Measurements from ENCODE around the gene ST6GAL1. TPM values are rescaled to one million over a fixed set of nuclear protein-coding genes. Genes with fewer than 3 reads are reported as not detected.

The ST6GAL1 gene
- total and polyA plus RNA-seq, 2 of the 13 experiments (the other 11 are each of a cell fraction or from before 2014, with no cell fraction given): 79.9 to 164 TPM

GRCh38 chr3:187104933-187105332 lies 174.6 kb downstream of the ST6GAL1 start:
- no peaks in the 10 kb centered on the region for H3K79me2 ChIP-seq (ENCODE audit: insufficient read depth, low read length)
- H3K4me2 ChIP-seq (ENCODE audit: low read depth, low read length): no peak overlapping the region
- CTCF ChIA-PET (ENCODE audit: low intra/inter-chr PET ratio, low total read pairs): no interaction called here
- H3K9me3 ChIP-seq (ENCODE audit: low read length): no peaks in the 10 kb centered on the region
- peaks cover 17% of the 10 kb centered on the region for H3K4me1 ChIP-seq (ENCODE audit: insufficient read depth, low read length)
- no TSS peak for BruUV-seq (replicated peaks)
- H3K27ac ChIP-seq (ENCODE audit: extremely low read length, insufficient read depth, low read length): no peak overlapping the region
- in situ Hi-C loops (cut with HindIII; ENCODE audit: extremely low pct_ligation_motif_present, low pct_unique_long_range_greater_than_20kb): no loop called here
- H2AFZ ChIP-seq (ENCODE audit: low read length): no peak overlapping the region
- TF ChIP-seq ZFP36 (IDR thresholded peaks at IDR 0.05; ENCODE audit: borderline replicate concordance, low read depth, low read length, partially characterized antibody) (no peak), ISX (CRISPR knock-in tag; conservative IDR thresholded peaks at IDR 0.05) (no peak), ZNF709 (CRISPR knock-in tag; IDR thresholded peaks at IDR 0.05) (no peak), ZNF790 (CRISPR knock-in tag; IDR thresholded peaks at IDR 0.05; ENCODE audit: borderline replicate concordance) (no peak), ARNT (IDR thresholded peaks at IDR 0.05) (no peak), ZNF776 (CRISPR knock-in tag; IDR thresholded peaks at IDR 0.05) (no peak), CBX5 (CRISPR knock-in tag; IDR thresholded peaks at IDR 0.05; ENCODE audit: borderline replicate concordance) (no peak)
- intact Hi-C loops (cut with micrococcal nuclease; ENCODE audit: unreplicated experiment): no loop called here
- ATAC-seq (no peak), DNase-seq (ENCODE audit: low spot score) (no peak), FAIRE-seq (no peak)
- H4K20me1 ChIP-seq (ENCODE audit: insufficient read depth, low read length): no peaks in the 10 kb centered on the region
- no peak overlapping the region for H3K9ac ChIP-seq (ENCODE audit: insufficient read depth, low read depth, low read length)
- POLR2A ChIA-PET: no interaction called here
- WGBS (ENCODE audit: low lambda C conversion rate): 38% methylated on average over 7 of the region's 7 CpGs
- H3K27me3 ChIP-seq (ENCODE audit: control insufficient read depth in 1 of 2, insufficient read depth in 2 of 2, low read length in 2 of 2): peaks cover 0 to 12% of the 10 kb centered on the region in 2 experiments; a peak in 2 of 5 replicates
- H3K4me3 ChIP-seq (replicated peaks in 1 of 3; ENCODE audit: insufficient read depth in 1 of 3, low read depth in 2 of 3, low read length in 3 of 3): no peak overlapping the region
- H3K36me3 ChIP-seq (replicated peaks in 1 of 2; ENCODE audit: control insufficient read depth in 1 of 2, insufficient read depth in 2 of 2, low read length in 2 of 2): no peaks in the 10 kb centered on the region

- no peak for TF ChIP-seq POGK (CRISPR knock-in tag; conservative IDR thresholded peaks at IDR 0.05)
- no peak for TF ChIP-seq ZMYM3 (CRISPR knock-in tag; IDR thresholded peaks at IDR 0.05)
- no peak for TF ChIP-seq ZNF343 (CRISPR knock-in tag; IDR thresholded peaks at IDR 0.05)
- TF ChIP-seq SNAPC2 (CRISPR knock-in tag; IDR thresholded peaks at IDR 0.05): no peak
- TF ChIP-seq NFE2L1 (CRISPR knock-in tag; IDR thresholded peaks at IDR 0.05; ENCODE audit: borderline replicate concordance): no peak
- no peak for TF ChIP-seq ZNF543 (CRISPR knock-in tag; IDR thresholded peaks at IDR 0.05)
- no peak for TF ChIP-seq POGZ (CRISPR knock-in tag; IDR thresholded peaks at IDR 0.05)
- H3K4me2 ChIP-seq (ENCODE audit: low read depth, low read length): no peak overlapping the region
These were observed 175.4 kb downstream of the ST6GAL1 start for GRCh38 chr3:187105700-187106099.

More at GRCh38 chr3:187105700-187106099, 175.4 kb downstream of the ST6GAL1 start:
- H3K9me3 ChIP-seq (ENCODE audit: low read length): no peaks in the 10 kb centered on the region
- no peak overlapping the region for H3K4me3 ChIP-seq (replicated peaks in 1 of 3; ENCODE audit: insufficient read depth in 1 of 3, low read depth in 2 of 3, low read length in 3 of 3)
- FAIRE-seq: no peak
- no peak for ATAC-seq
- H4K20me1 ChIP-seq (ENCODE audit: insufficient read depth, low read length): no peaks in the 10 kb centered on the region
- BruUV-seq (replicated peaks): no TSS peak
- no peak overlapping the region for H3K9ac ChIP-seq (ENCODE audit: insufficient read depth, low read depth, low read length)
- CTCF ChIA-PET (ENCODE audit: low intra/inter-chr PET ratio, low total read pairs): no interaction called here
- H3K27me3 ChIP-seq (ENCODE audit: control insufficient read depth in 1 of 2, insufficient read depth in 2 of 2, low read length in 2 of 2): peaks cover 0 to 17% of the 10 kb centered on the region in 2 experiments; a peak in 2 of 5 replicates
- no peaks in the 10 kb centered on the region for H3K79me2 ChIP-seq (ENCODE audit: insufficient read depth, low read length)
- WGBS (ENCODE audit: low lambda C conversion rate): 40% methylated on average over 3 of the region's 3 CpGs
- POLR2A ChIA-PET: no interaction called here
- intact Hi-C loops (cut with micrococcal nuclease; ENCODE audit: unreplicated experiment): no loop called here
- in situ Hi-C loops (cut with HindIII; ENCODE audit: extremely low pct_ligation_motif_present, low pct_unique_long_range_greater_than_20kb): no loop called here
- H3K4me1 ChIP-seq (ENCODE audit: insufficient read depth, low read length): peaks cover 17% of the 10 kb centered on the region
- DNase-seq (ENCODE audit: low spot score): no peak
- H3K36me3 ChIP-seq (replicated peaks in 1 of 2; ENCODE audit: control insufficient read depth in 1 of 2, insufficient read depth in 2 of 2, low read length in 2 of 2): no peaks in the 10 kb centered on the region
- H3K27ac ChIP-seq (ENCODE audit: extremely low read length, insufficient read depth, low read length): no peak overlapping the region
- no peak overlapping the region for H2AFZ ChIP-seq (ENCODE audit: low read length)

All from HepG2 (cell line).